ENCODE measurements around the gene SYCE3.

The SYCE3 gene

DNA sequence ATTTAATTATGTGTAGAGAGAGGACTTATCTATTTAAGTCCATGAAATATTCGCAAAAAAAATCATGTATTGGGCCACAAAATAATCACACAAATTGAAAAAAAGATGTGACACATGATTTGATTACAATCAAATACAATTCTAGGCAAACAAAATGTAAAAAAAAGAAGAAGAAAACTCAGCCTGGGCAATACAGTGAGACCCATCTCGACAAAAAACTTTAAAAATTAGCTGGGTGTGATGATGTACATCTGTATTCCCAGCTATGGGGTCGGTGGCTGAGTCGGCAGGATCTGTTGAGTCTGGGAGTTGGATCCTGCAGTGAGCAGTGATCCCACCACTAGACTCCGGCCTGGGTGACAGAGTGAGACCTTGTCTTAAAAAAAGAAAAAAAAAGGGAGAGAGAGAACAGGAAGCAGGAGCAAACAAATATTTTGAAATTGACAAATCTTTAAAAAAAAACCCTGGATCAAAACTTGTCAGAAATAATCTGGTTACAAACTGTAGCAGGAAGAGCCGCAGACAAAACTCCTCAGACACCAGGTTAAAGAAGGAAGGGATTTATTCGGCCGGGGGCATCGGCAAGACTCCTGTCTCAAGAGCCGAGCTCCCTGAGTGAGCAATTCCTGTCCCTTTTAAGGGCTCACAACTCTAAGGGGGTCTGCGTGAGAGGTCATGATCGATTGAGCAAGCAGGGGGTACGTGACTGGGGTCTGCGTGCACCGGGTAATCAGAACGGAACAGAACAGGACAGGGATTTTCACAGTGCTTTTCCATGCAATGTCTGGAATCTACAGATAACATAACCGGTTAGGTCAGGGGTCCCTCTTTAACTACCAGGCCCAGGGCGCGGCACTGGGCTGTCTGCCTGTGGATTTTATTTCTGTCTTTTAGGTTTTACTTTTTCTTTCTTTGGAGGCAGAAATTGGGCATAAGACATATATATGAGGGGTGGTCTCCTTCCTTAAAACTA lies 29.6 kb downstream of the SYCE3 start:
- Histone ChIP-seq H3K36me3 (ENCODE audit: control insufficient read depth in 2 of 2, insufficient read depth in 2 of 2, low read length in 2 of 2) (no peaks in the 10 kb centered on the region), H3K9me3 (ENCODE audit: control insufficient read depth in 2 of 2, low read length in 2 of 2) (no peaks in the 10 kb centered on the region), H3K9ac (ENCODE audit: low read depth in 1 of 2, low read length in 2 of 2) (no peak overlapping the region), H3K27me3 (ENCODE audit: control insufficient read depth in 2 of 2, insufficient read depth in 2 of 2, low read length in 2 of 2) (no peaks in the 10 kb centered on the region), H3K4me3 (ENCODE audit: low read length in 2 of 2) (no peak overlapping the region), H3K4me1 (ENCODE audit: control insufficient read depth in 2 of 2, insufficient read depth in 2 of 2, low read length in 2 of 2) (peaks cover 17 to 22% of the 10 kb centered on the region in 2 donors), H3K27ac (ENCODE audit: low read depth in 2 of 2, low read length in 2 of 2) (peak overlapping the region; percentile 93 to 99)

DNA sequence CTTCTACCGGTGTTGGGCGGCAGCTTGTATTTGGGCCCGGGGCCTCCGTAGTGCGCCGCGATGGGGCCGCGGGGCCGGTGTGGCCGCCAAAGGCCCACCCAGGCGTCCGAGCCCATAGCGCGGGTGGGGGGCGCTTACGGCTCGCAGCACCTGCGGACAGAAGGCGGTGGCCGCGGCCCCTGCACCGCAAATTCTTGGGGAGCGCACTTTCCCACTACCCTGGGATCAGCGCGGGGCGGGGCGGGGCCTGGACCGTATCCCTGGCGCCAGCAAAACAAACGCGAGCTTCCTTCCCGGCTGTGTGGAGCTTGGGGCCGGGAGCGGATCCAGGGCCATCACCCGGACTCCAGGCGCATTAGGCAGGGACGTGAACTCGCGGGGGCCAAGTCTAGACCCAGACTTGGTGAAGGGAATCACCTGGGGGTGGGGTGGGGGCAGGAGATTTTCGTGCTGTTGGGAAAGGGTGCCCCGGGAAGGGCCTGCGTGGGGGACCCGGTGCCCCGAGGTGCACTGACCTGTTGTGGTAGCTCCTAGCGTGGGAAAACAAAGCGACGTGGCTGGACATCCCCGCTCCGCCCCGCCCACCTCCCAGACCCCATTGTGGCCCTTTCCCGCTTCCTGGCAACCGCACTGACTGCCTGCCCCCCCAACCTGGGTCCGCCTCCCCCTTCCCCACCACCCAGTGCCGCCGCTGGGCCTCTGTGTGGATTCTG lies 30.6 kb downstream of the SYCE3 start:
- Histone ChIP-seq H3K27me3 (ENCODE audit: control insufficient read depth in 2 of 2, insufficient read depth in 2 of 2, low read length in 2 of 2) (no peaks in the 10 kb centered on the region), H3K4me3 (ENCODE audit: low read length in 2 of 2) (peak overlapping the region; percentile 68 to 85), H3K9me3 (ENCODE audit: control insufficient read depth in 2 of 2, low read length in 2 of 2) (no peaks in the 10 kb centered on the region), H3K27ac (ENCODE audit: low read depth in 2 of 2, low read length in 2 of 2) (peak overlapping the region; percentile 93 to 99), H3K9ac (ENCODE audit: low read depth in 1 of 2, low read length in 2 of 2) (peak overlapping the region; percentile 83 to 95), H3K4me1 (ENCODE audit: control insufficient read depth in 2 of 2, insufficient read depth in 2 of 2, low read length in 2 of 2) (peaks cover 18 to 24% of the 10 kb centered on the region in 2 donors), H3K36me3 (ENCODE audit: control insufficient read depth in 2 of 2, insufficient read depth in 2 of 2, low read length in 2 of 2) (no peaks in the 10 kb centered on the region)

DNA sequence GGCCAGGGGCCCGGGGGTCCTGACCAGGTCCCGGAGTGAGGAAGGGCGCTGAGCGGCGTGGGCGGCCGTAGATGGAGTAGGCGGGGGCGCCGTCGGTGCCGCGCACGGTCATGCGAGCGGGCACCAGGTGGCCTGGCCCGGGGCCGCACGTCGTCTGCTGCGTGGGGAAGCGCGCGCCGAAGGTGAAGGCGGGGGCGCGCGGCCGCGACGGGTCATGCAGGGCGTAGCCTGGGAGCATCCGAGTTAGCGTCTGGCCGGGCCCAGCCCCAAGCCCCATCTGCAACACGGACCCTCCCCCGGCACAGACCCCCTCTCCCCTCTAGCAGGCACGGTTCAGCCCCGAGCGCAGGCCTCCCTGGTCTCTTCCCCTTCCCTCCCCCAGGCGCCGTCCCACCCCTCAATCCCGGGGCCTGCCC lies 31.2 kb downstream of the SYCE3 start:
- Histone ChIP-seq H3K4me3 (ENCODE audit: low read length in 2 of 2) (peak overlapping the region; percentile 68 to 85), H3K9ac (ENCODE audit: low read depth in 1 of 2, low read length in 2 of 2) (peak overlapping the region; percentile 83 to 95), H3K36me3 (ENCODE audit: control insufficient read depth in 2 of 2, insufficient read depth in 2 of 2, low read length in 2 of 2) (no peaks in the 10 kb centered on the region), H3K27me3 (ENCODE audit: control insufficient read depth in 2 of 2, insufficient read depth in 2 of 2, low read length in 2 of 2) (no peaks in the 10 kb centered on the region), H3K27ac (ENCODE audit: low read depth in 2 of 2, low read length in 2 of 2) (peak overlapping the region; percentile 93 to 99), H3K9me3 (ENCODE audit: control insufficient read depth in 2 of 2, low read length in 2 of 2) (no peaks in the 10 kb centered on the region), H3K4me1 (ENCODE audit: control insufficient read depth in 2 of 2, insufficient read depth in 2 of 2, low read length in 2 of 2) (peaks cover 22 to 30% of the 10 kb centered on the region in 2 donors)

DNA sequence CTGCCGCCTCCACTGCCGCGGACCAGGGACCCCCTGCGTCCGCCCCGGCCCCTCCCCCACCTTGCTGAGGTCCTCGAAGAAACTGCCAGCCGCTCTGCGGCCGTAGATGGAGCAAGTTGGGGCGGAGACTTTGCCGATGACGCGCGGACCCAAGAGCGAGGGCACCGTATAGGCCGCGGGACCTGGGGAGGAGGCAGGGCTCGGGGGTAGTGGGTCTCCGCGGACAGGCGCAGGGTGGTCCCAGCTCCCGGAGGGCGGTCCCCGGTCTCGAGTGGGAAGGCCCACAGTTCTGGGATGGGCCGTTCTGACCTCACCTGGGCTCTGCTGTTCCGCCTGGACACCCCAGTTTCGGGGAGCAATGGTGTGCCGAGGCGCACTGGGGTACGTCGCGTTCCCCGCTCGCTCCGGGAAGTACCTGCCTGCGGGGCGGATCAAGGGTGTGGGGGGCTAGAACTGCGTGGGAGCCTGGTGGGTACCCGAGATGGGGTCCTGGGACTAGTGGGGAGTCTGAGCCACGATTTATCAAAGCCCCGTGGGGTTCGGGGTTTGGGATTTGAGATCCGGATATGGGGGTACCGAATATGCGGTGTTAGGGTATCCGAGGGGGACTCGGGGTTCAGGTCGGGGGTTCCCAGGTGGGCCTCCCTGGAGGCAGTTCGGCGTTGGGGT lies 31.7 kb downstream of the SYCE3 start:
- H3K27ac ChIP-seq (ENCODE audit: low read depth in 2 of 2, low read length in 2 of 2) = peak overlapping the region; percentile 93 to 99
- peak overlapping the region; percentile 68 to 85 for H3K4me3 ChIP-seq (ENCODE audit: low read length in 2 of 2)
- H3K4me1 ChIP-seq (ENCODE audit: control insufficient read depth in 2 of 2, insufficient read depth in 2 of 2, low read length in 2 of 2) = peaks cover 26 to 31% of the 10 kb centered on the region in 2 donors
- no peaks in the 10 kb centered on the region for H3K27me3 ChIP-seq (ENCODE audit: control insufficient read depth in 2 of 2, insufficient read depth in 2 of 2, low read length in 2 of 2)
- no peaks in the 10 kb centered on the region for H3K9me3 ChIP-seq (ENCODE audit: control insufficient read depth in 2 of 2, low read length in 2 of 2)
- H3K36me3 ChIP-seq (ENCODE audit: control insufficient read depth in 2 of 2, insufficient read depth in 2 of 2, low read length in 2 of 2) = no peaks in the 10 kb centered on the region
- peak overlapping the region; percentile 83 to 95 for H3K9ac ChIP-seq (ENCODE audit: low read depth in 1 of 2, low read length in 2 of 2)

DNA sequence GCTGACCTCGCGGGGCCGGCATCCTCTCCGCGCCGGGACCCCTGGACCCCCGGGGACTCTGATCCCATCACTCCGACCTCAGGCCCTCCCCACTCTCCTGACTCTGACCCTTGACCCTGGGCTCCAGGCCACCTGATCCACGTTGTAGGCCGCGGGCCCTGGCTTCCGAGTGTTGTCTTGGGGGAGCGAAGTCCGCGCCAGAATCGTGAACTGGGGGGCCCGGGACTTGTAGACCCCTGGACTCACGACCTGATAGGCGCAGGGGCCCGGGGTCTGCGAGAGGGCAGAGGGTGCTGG lies 32.2 kb downstream of the SYCE3 start:
- Histone ChIP-seq H3K27me3 (ENCODE audit: control insufficient read depth in 2 of 2, insufficient read depth in 2 of 2, low read length in 2 of 2) (no peaks in the 10 kb centered on the region), H3K9me3 (ENCODE audit: control insufficient read depth in 2 of 2, low read length in 2 of 2) (no peaks in the 10 kb centered on the region), H3K4me3 (ENCODE audit: low read length in 2 of 2) (peak overlapping the region; percentile 68 to 85), H3K27ac (ENCODE audit: low read depth in 2 of 2, low read length in 2 of 2) (peak overlapping the region; percentile 93 to 99), H3K4me1 (ENCODE audit: control insufficient read depth in 2 of 2, insufficient read depth in 2 of 2, low read length in 2 of 2) (peaks cover 26 to 31% of the 10 kb centered on the region in 2 donors), H3K9ac (ENCODE audit: low read depth in 1 of 2, low read length in 2 of 2) (peak overlapping the region; percentile 81 to 83), H3K36me3 (ENCODE audit: control insufficient read depth in 2 of 2, insufficient read depth in 2 of 2, low read length in 2 of 2) (no peaks in the 10 kb centered on the region)

DNA sequence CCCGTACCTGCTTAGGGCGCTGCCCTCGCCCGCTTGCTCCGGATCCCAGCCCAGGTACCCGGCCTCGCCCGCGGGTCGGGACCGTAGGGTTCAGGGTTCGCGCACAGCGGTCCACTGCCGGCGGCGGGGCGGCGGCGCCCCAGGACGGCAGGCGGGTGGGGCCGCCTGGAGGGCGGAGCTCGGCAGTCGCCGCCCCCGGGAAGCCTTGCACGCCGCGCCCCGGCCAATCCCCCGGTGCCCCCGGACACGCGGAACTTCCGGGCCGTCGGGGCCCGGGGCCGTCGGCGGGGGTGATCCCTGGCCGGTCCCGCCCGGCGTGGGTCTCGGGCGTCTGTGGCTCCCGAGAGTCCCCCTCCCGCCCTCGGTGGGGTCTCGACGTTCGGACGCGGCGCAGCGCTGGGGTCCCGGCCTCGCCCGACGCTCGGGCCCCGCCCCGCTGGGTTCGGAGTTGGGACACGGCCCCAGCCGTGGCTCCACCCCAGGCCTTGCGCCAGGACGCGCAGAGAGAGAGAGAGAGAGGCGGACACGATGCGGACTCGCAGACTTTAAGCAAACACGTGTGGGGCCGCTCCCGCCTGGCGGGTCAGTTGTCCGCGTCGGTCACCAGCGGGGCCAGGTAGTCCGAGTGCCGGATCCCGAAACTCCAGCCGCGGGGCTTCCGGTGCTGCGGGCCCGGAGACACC lies 32.7 kb downstream of the SYCE3 start, which contains the start of gene TYMP:
TSS of gene TYMP (minus strand) at position 116 of the 683 bp plus-strand sequence. CDS start 303 bp downstream, outside the sequence.
- Histone ChIP-seq H3K36me3 (ENCODE audit: control insufficient read depth in 2 of 2, insufficient read depth in 2 of 2, low read length in 2 of 2) (no peaks in the 10 kb centered on the region), H3K27ac (ENCODE audit: low read depth in 2 of 2, low read length in 2 of 2) (peak within 1 kb of the TSS; percentile 93 to 99), H3K4me1 (ENCODE audit: control insufficient read depth in 2 of 2, insufficient read depth in 2 of 2, low read length in 2 of 2) (peaks cover 26 to 31% of the 10 kb centered on the region in 2 donors), H3K27me3 (ENCODE audit: control insufficient read depth in 2 of 2, insufficient read depth in 2 of 2, low read length in 2 of 2) (no peaks in the 10 kb centered on the region), H3K9me3 (ENCODE audit: control insufficient read depth in 2 of 2, low read length in 2 of 2) (no peaks in the 10 kb centered on the region), H3K4me3 (ENCODE audit: low read length in 2 of 2) (peak within 1 kb of the TSS; percentile 68 to 85), H3K9ac (ENCODE audit: low read depth in 1 of 2, low read length in 2 of 2) (peak within 1 kb of the TSS; percentile 83 to 95)

DNA sequence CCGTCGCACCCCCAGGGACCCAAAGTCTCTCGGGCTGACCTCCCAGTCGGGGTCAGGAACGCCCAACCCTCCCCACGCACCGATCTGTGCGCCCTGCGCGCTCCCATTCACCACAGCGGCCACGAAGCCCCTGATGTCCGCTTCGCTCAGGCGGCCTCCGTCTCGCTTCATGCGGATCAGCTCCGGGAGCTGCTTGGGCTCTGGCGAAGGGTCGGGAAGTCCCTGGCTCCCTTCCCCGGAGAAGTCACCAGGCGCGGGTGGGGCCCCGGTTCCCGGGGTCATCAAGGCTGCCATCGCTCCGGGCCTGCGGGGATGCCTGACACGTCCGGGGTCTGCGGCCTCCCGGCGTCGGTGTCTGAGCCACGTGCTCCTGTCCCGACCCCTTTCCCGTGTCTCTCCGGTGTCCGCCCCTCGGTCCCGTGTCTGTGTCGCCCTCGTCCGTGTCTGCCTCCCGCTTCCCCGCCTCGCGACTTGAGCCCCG lies 33.3 kb downstream of the SYCE3 start:
- Histone ChIP-seq H3K4me1 (ENCODE audit: control insufficient read depth in 2 of 2, insufficient read depth in 2 of 2, low read length in 2 of 2) (peaks cover 30 to 34% of the 10 kb centered on the region in 2 donors), H3K4me3 (ENCODE audit: low read length in 2 of 2) (peak overlapping the region; percentile 68 to 85), H3K9me3 (ENCODE audit: control insufficient read depth in 2 of 2, low read length in 2 of 2) (no peaks in the 10 kb centered on the region), H3K27ac (ENCODE audit: low read depth in 2 of 2, low read length in 2 of 2) (peak overlapping the region; percentile 93 to 99), H3K27me3 (ENCODE audit: control insufficient read depth in 2 of 2, insufficient read depth in 2 of 2, low read length in 2 of 2) (no peaks in the 10 kb centered on the region), H3K36me3 (ENCODE audit: control insufficient read depth in 2 of 2, insufficient read depth in 2 of 2, low read length in 2 of 2) (no peaks in the 10 kb centered on the region), H3K9ac (ENCODE audit: low read depth in 1 of 2, low read length in 2 of 2) (peak overlapping the region; percentile 65 to 83)

DNA sequence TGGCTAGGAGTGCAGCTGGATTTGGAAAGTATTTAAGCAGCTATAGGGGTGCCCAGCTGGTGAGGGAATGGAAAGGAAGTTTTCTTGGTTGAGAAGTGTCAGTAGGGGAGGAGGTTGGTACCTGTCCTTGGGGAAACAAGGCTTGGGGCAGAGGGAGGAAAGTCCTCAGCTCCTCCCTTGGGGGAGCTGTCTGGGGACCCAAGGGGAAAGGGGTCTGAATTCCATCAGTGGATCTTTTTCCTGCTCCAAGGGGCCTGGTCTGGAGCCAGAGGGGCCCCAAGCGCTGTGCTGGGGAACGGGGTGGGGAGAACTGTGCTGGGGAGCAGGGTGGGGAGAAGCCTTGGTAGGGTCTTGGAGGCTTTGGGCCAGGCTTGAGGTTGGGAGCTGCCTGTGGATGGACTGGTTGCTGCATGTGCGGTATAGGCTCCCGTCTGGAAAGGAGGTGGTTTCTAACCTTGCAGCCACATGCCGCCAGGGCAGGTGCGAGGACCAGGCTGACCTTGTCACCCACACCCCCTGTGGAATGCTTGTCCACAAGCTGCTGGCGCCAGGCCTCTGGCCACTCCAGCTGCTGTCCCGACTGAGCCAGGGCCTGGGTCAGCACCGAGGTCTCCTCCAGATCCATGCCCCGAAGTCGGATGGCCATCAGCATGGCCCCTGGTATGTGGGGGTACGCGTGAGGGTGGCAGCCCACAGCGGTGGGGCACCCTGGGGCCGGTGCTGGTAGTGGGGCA lies 33.9 kb downstream of the SYCE3 start:
- Histone ChIP-seq H3K9ac (ENCODE audit: low read depth in 1 of 2, low read length in 2 of 2) (peak overlapping the region; percentile 14 to 83), H3K4me1 (ENCODE audit: control insufficient read depth in 2 of 2, insufficient read depth in 2 of 2, low read length in 2 of 2) (peaks cover 36 to 40% of the 10 kb centered on the region in 2 donors), H3K9me3 (ENCODE audit: control insufficient read depth in 2 of 2, low read length in 2 of 2) (no peaks in the 10 kb centered on the region), H3K36me3 (ENCODE audit: control insufficient read depth in 2 of 2, insufficient read depth in 2 of 2, low read length in 2 of 2) (peaks cover 0 to under 1% of the 10 kb centered on the region in 2 donors), H3K4me3 (ENCODE audit: low read length in 2 of 2) (peak overlapping the region; percentile 68 to 85), H3K27me3 (ENCODE audit: control insufficient read depth in 2 of 2, insufficient read depth in 2 of 2, low read length in 2 of 2) (no peaks in the 10 kb centered on the region), H3K27ac (ENCODE audit: low read depth in 2 of 2, low read length in 2 of 2) (peak overlapping the region; percentile 93 to 99)

Measured in mucosa of rectum (tissue), 2 donors.